Measurements from ENCODE around the gene EPB41L4A. TPM values are rescaled to one million over a fixed set of nuclear protein-coding genes. Genes with fewer than 3 reads are reported as not detected.

EPB41L4A gene
- total and polyA plus RNA-seq, 2 donors (not counting 3 experiments of a cell fraction or from before 2014, with no cell fraction given): 6.0 to 17.9 TPM

- DNase-seq (ENCODE audit: low read depth, low spot score): no peak
- POLR2A ChIA-PET: no interaction called here
- Histone ChIP-seq H3K79me2 (ENCODE audit: control insufficient read depth, insufficient read depth, low read length) (no peaks in the 10 kb centered on the region), H3K4me2 (ENCODE audit: insufficient read depth, low read length) (no peak overlapping the region), H3K36me3 (ENCODE audit: control insufficient read depth in 2 of 2, extremely low read depth in 1 of 2, insufficient read depth in 2 of 2, low read length in 2 of 2) (no peaks in the 10 kb centered on the region), H3K27me3 (ENCODE audit: control insufficient read depth in 2 of 2, insufficient read depth in 2 of 2, low read length in 2 of 2) (no peaks in the 10 kb centered on the region), H2AFZ (ENCODE audit: low read depth, low read length) (no peak overlapping the region), H3K4me3 (replicated peaks in 1 of 3; ENCODE audit: insufficient read depth in 1 of 3, low read depth in 1 of 3, low read length in 3 of 3) (no peak overlapping the region), H3K27ac (ENCODE audit: insufficient read depth, low read depth, low read length) (no peak overlapping the region), H3K4me1 (ENCODE audit: control insufficient read depth, extremely low read depth, insufficient read depth, low read length) (no peaks in the 10 kb centered on the region), H4K20me1 (replicated peaks; ENCODE audit: control insufficient read depth, extremely low read depth, insufficient read depth, low read length) (peaks cover 2% of the 10 kb centered on the region), H3K9ac (replicated peaks; ENCODE audit: extremely low read depth, insufficient read depth, low read length) (no peak overlapping the region), H3K9me3 (replicated peaks; ENCODE audit: control insufficient read depth, insufficient read depth, low read length) (no peaks in the 10 kb centered on the region), H3K9me1 (replicated peaks; ENCODE audit: control insufficient read depth, extremely low read depth, insufficient read depth, low read length) (no peaks in the 10 kb centered on the region)
- no peak for FAIRE-seq
- BruUV-seq (replicated peaks): no TSS peak
- TF ChIP-seq JUN (IDR thresholded peaks at IDR 0.05; ENCODE audit: borderline replicate concordance, insufficient read depth, insufficient read length, low read depth) (no peak), POLR2AphosphoS5 (IDR thresholded peaks at IDR 0.05; ENCODE audit: insufficient read depth, low read depth, low read length) (no peak), FOS (IDR thresholded peaks at IDR 0.05; ENCODE audit: borderline replicate concordance, insufficient read depth, low read length) (no peak), EZH2 (IDR thresholded peaks at IDR 0.05; ENCODE audit: borderline replicate concordance, low read depth, low read length, severe bottlenecking) (no peak), MYC (IDR thresholded peaks at IDR 0.05; ENCODE audit: low read depth, low read length) (no peak), GATA2 (IDR thresholded peaks at IDR 0.05; ENCODE audit: insufficient read depth, insufficient read length, low read depth, low read length) (no peak)
- TF ChIP-seq, protein P1, sequence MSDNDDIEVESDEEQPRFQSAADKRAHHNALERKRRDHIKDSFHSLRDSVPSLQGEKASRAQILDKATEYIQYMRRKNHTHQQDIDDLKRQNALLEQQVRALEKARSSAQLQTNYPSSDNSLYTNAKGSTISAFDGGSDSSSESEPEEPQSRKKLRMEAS (IDR thresholded peaks at IDR 0.05; ENCODE audit: insufficient read depth, insufficient read length): no peak
- TF ChIP-seq, protein P2, sequence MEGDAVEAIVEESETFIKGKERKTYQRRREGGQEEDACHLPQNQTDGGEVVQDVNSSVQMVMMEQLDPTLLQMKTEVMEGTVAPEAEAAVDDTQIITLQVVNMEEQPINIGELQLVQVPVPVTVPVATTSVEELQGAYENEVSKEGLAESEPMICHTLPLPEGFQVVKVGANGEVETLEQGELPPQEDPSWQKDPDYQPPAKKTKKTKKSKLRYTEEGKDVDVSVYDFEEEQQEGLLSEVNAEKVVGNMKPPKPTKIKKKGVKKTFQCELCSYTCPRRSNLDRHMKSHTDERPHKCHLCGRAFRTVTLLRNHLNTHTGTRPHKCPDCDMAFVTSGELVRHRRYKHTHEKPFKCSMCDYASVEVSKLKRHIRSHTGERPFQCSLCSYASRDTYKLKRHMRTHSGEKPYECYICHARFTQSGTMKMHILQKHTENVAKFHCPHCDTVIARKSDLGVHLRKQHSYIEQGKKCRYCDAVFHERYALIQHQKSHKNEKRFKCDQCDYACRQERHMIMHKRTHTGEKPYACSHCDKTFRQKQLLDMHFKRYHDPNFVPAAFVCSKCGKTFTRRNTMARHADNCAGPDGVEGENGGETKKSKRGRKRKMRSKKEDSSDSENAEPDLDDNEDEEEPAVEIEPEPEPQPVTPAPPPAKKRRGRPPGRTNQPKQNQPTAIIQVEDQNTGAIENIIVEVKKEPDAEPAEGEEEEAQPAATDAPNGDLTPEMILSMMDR (IDR thresholded peaks at IDR 0.05; ENCODE audit: extremely low read depth in 1 of 2, insufficient read depth in 1 of 2, low read depth in 1 of 2, low read length in 2 of 2): no peak
- intact Hi-C loops (cut with micrococcal nuclease) (no loop called here), dilution Hi-C loops (cut with MboI; ENCODE audit: extremely low pct_ligation_motif_present, low sequenced_read_pairs) (no loop called here)
- CTCF ChIA-PET: interaction anchor here (1.0 kb wide), 1 partner anchor 16 kb away, joined by 3 read pairs; no protein-coding TSS in a partner anchor
Observed at GRCh38 chr5:112323166-112323565, 95.9 kb downstream of the EPB41L4A start.
